ENCODE results near the gene ADAMTSL3. TPM values are rescaled to one million over a fixed set of nuclear protein-coding genes. Genes with fewer than 3 reads are reported as not detected.

The ADAMTSL3 gene
- total and polyA plus RNA-seq, 3 experiments from 2014 or later, result not detected

DNA sequence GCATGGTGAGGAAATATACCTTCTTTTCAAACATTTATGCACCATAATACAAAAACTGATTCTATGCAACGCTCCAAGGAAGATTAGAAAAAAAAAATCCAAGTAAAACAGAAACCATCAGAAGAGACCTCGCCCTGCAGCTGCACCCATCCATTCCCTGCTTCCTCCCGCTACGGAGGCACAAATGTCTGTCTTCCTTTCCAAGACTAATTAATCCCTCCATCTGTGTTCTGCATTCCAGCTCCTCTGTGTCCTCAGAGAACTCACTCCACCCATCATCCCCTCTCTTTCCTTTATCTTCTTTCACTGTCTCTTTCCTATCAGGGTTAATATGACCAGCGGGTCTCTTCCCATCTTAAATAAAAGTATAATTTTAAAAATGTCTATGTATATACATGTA lies 196.1 kb downstream of the ADAMTSL3 start:
- Mint-ChIP-seq H3K4me1 (no peaks in the 10 kb centered on the region), H3K27ac (no peak overlapping the region), H3K4me3 (no peak overlapping the region), H3K36me3 (no peaks in the 10 kb centered on the region), H3K9me3 (peaks cover 0 to under 1% (median 0%) of the 10 kb centered on the region in 5 donors), H3K27me3 (no peaks in the 10 kb centered on the region)
- no peak for DNase-seq
- Histone ChIP-seq H3K9me3 (ENCODE audit: low read length) (no peaks in the 10 kb centered on the region), H3K4me3 (ENCODE audit: low read length) (no peak overlapping the region), H3K27me3 (ENCODE audit: insufficient read depth, low read length, poor library complexity, severe bottlenecking) (no peaks in the 10 kb centered on the region), H3K36me3 (ENCODE audit: insufficient read depth, low read length) (no peaks in the 10 kb centered on the region), H3K4me1 (ENCODE audit: insufficient read depth, low read length) (no peaks in the 10 kb centered on the region), H3K27ac (ENCODE audit: low read depth, low read length) (no peak overlapping the region)
- ChIA-PET POLR2A (no interaction called here), CTCF (no interaction called here)

DNA sequence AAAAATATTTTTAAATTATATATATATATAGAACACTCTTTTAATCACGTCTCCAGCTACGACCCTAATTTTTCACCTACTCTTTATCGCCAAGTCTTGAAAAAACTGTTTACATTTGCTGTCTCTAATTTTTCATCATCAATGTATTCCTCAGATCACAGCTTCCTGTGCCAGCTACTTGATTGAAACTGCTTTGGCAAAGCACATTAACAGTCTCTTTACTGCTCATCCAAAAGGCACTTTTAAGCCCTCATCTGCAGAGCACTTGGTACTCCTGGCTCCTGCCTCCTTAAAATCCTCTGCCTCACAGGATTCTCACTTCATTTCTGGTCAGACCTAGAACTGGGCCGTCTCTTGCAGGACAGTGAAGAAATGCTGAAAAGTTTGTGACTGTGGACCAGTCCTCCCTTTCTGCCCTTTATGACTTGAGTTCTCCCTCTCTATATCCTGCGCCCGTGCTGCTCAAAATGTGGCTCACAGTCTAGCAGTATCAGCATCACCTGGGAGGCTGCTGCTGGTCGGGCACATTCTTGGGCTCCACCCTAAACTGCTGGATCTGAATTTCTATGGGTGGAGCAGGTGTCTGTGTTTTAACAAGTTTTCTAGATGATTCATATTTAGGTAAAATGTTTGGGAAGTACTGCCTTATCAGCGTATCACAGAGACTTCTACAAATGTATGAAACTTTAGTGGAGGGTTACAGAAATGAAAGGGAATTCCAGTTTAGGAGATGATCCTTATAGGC lies 196.8 kb downstream of the ADAMTSL3 start:
- Histone ChIP-seq H3K36me3 (ENCODE audit: insufficient read depth, low read length) (no peaks in the 10 kb centered on the region), H3K27ac (ENCODE audit: low read depth, low read length) (no peak overlapping the region), H3K4me3 (ENCODE audit: low read length) (no peak overlapping the region), H3K27me3 (ENCODE audit: insufficient read depth, low read length, poor library complexity, severe bottlenecking) (no peaks in the 10 kb centered on the region), H3K4me1 (ENCODE audit: insufficient read depth, low read length) (no peaks in the 10 kb centered on the region), H3K9me3 (ENCODE audit: low read length) (no peaks in the 10 kb centered on the region)
- Mint-ChIP-seq H3K4me1 (no peaks in the 10 kb centered on the region), H3K4me3 (no peak overlapping the region), H3K36me3 (no peaks in the 10 kb centered on the region), H3K27ac (no peak overlapping the region), H3K9me3 (no peaks in the 10 kb centered on the region), H3K27me3 (no peaks in the 10 kb centered on the region)
- CTCF ChIA-PET, result no interaction called here
- POLR2A ChIA-PET, result no interaction called here
- no peak for DNase-seq

DNA sequence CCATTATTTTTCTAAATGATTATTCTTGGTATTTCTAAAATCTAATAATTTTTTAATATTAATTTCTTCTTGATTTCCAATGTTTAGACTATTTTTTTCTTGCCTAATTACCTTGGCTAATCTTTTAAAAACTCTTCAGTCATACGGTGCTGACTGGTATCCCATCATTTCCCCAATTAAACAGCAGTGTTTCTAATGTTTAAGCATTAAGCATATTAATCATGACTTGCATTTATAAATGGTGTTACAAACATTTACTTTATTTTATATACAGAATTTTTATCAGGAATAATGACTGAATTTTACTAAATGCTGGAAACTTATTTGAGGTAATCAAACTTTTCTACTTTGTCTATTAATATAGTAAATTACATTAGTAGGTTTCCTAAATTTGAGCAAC lies 199.3 kb downstream of the ADAMTSL3 start:
- Histone ChIP-seq H3K36me3 (ENCODE audit: insufficient read depth, low read length) (no peaks in the 10 kb centered on the region), H3K27me3 (ENCODE audit: insufficient read depth, low read length, poor library complexity, severe bottlenecking) (no peaks in the 10 kb centered on the region), H3K4me3 (ENCODE audit: low read length) (no peak overlapping the region), H3K27ac (ENCODE audit: low read depth, low read length) (no peak overlapping the region), H3K4me1 (ENCODE audit: insufficient read depth, low read length) (no peaks in the 10 kb centered on the region), H3K9me3 (ENCODE audit: low read length) (no peaks in the 10 kb centered on the region)
- ChIA-PET CTCF (no interaction called here), POLR2A (no interaction called here)
- Mint-ChIP-seq H3K9me3 (peaks cover 0 to 2% (median 0%) of the 10 kb centered on the region in 5 donors), H3K4me3 (no peak overlapping the region), H3K27ac (no peak overlapping the region), H3K27me3 (peaks cover 0 to 2% of the 10 kb centered on the region in 2 donors), H3K36me3 (no peaks in the 10 kb centered on the region), H3K4me1 (no peaks in the 10 kb centered on the region)
- no peak for DNase-seq

DNA sequence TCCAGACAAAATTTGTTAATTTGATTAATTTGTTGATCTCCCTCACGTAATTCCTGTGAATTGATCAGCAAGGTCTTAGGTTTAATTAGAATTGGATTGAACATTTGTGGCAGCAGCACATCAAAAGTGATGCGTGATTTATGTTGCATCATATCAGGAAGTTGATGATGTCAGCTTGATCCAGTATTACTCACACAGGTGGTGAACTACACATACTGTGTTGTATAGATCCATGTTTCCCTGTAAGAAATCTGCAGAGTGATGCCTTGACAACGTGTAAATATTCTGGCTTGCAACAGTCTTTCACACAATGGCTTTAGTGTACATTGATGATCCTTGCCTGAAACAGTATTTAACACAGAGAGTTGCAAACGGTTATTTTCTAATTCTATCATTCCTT lies 200.4 kb downstream of the ADAMTSL3 start:
- Mint-ChIP-seq H3K27ac (no peak overlapping the region), H3K27me3 (peaks cover 5% of the 10 kb centered on the region in 2 donors), H3K36me3 (no peaks in the 10 kb centered on the region), H3K9me3 (peaks cover 0 to 2% (median 0%) of the 10 kb centered on the region in 5 donors), H3K4me3 (no peak overlapping the region), H3K4me1 (no peaks in the 10 kb centered on the region)
- Histone ChIP-seq H3K4me1 (ENCODE audit: insufficient read depth, low read length) (no peaks in the 10 kb centered on the region), H3K9me3 (ENCODE audit: low read length) (no peaks in the 10 kb centered on the region), H3K36me3 (ENCODE audit: insufficient read depth, low read length) (no peaks in the 10 kb centered on the region), H3K27me3 (ENCODE audit: insufficient read depth, low read length, poor library complexity, severe bottlenecking) (no peaks in the 10 kb centered on the region), H3K27ac (ENCODE audit: low read depth, low read length) (no peak overlapping the region), H3K4me3 (ENCODE audit: low read length) (no peak overlapping the region)
- CTCF ChIA-PET, result no interaction called here
- POLR2A ChIA-PET, result no interaction called here
- no peak for DNase-seq

DNA sequence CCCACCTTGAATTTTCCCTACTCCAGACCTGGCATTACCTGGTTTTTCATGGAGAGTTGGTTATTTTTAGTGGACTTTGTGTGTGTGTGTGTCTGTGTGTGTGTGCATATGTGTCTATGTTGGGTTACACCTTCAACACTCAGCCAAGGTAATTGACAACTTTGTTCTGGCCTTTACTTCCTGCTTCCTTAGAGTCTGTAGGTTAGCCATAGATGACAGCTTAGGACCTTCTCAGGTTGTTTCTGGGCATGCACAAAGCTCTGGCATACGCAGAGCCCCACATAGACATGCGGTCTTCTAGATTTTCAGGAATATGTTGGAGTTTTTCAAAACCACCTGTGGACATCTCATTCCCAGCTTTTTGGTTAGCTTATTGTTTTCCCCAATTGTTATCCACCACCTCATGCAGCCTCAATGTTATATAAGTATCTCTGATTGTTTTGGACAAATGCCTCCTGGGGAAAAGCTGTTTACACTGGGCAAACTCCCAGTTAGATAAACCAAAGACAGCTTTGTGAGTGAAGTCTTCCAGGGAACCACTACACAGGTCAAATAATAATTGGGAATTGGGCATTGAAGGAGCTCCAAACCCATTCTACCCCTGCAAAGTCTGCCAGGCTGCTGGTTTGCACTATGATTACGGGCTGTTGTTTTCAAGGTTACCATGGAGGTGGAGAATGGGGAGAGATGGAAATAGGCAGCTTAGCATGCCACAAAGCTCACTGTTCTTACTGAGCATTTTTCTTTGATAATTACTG lies 201.2 kb downstream of the ADAMTSL3 start:
- no peak overlapping the region for H3K4me3 ChIP-seq (ENCODE audit: low read length)
- H3K36me3 ChIP-seq (ENCODE audit: insufficient read depth, low read length), result no peaks in the 10 kb centered on the region
- peaks cover 5% of the 10 kb centered on the region in 2 donors for H3K27me3 Mint-ChIP-seq
- POLR2A ChIA-PET, result no interaction called here
- H3K36me3 Mint-ChIP-seq, result no peaks in the 10 kb centered on the region
- H3K9me3 Mint-ChIP-seq, result peaks cover 0 to 4% (median 0%) of the 10 kb centered on the region in 5 donors
- no peaks in the 10 kb centered on the region for H3K4me1 Mint-ChIP-seq
- no peaks in the 10 kb centered on the region for H3K27me3 ChIP-seq (ENCODE audit: insufficient read depth, low read length, poor library complexity, severe bottlenecking)
- H3K27ac Mint-ChIP-seq, result no peak overlapping the region
- DNase-seq, result no peak
- H3K4me3 Mint-ChIP-seq, result no peak overlapping the region
- CTCF ChIA-PET, result no interaction called here
- no peaks in the 10 kb centered on the region for H3K9me3 ChIP-seq (ENCODE audit: low read length)
- no peak overlapping the region for H3K27ac ChIP-seq (ENCODE audit: low read depth, low read length)
- no peaks in the 10 kb centered on the region for H3K4me1 ChIP-seq (ENCODE audit: insufficient read depth, low read length)

DNA sequence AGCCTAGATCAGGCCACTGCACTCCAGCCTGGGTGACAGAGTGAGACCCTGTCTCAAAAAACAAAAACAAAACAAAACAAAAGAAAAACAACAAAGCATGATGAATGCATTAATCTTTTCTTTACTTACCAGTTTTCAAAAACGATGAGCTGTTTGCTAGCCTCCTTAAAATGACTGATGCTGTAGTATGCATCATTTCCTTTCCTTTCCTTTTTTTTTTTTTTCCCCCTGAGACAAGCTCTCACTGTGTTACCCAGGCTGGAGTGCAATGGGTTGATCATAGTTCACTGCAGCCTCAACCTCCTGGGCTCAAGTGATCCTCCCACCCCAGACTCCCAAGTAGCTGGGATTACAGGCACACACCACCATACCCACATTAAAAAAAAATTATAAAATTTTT lies 202.0 kb downstream of the ADAMTSL3 start:
- DNase-seq, result no peak
- Mint-ChIP-seq H3K27me3 (peaks cover 5% of the 10 kb centered on the region in 2 donors), H3K9me3 (peaks cover 0 to 4% (median 0%) of the 10 kb centered on the region in 5 donors), H3K36me3 (no peaks in the 10 kb centered on the region), H3K4me3 (no peak overlapping the region), H3K4me1 (no peaks in the 10 kb centered on the region), H3K27ac (no peak overlapping the region)
- H3K4me1 ChIP-seq (ENCODE audit: insufficient read depth, low read length), result no peaks in the 10 kb centered on the region
- no peak overlapping the region for H3K27ac ChIP-seq (ENCODE audit: low read depth, low read length)
- ChIA-PET CTCF (no interaction called here), POLR2A (no interaction called here)
- no peaks in the 10 kb centered on the region for H3K36me3 ChIP-seq (ENCODE audit: insufficient read depth, low read length)
- no peaks in the 10 kb centered on the region for H3K27me3 ChIP-seq (ENCODE audit: insufficient read depth, low read length, poor library complexity, severe bottlenecking)
- no peaks in the 10 kb centered on the region for H3K9me3 ChIP-seq (ENCODE audit: low read length)
- H3K4me3 ChIP-seq (ENCODE audit: low read length), result no peak overlapping the region

DNA sequence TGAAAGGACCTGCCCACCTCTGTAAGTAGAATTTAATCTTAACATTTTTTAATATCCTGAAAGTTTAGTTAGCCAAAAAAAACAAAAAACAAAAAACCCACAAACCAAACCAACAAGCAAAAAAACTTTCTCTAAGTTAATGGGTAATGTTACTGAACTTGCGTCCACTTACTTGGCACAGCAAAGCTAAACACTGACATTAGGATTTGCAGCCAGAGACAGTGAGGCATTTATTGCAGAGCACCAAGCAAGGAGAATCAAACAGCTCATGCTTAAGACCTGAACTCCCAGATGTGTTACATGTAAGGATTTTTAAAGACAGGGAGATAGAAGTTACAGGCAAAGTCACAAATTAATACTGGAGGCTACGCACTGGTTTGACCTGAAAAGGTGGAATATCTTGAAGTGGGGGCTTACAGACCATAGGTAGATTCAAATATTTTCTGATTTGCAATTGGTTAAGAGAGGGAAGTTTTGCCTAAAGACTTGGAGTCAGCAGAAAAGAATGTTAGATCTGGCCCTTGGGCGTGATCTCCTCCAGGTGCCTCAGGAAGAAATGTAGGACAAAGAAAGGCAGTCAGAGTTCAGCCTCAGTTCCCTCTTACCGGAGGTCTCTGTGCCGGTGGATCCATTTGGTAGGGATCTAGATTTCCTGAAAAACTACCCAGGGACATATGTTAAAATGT lies 205.0 kb downstream of the ADAMTSL3 start:
- Mint-ChIP-seq H3K9me3 (peaks cover 0 to 4% (median 0%) of the 10 kb centered on the region in 5 donors), H3K27me3 (peaks cover 5 to 7% of the 10 kb centered on the region in 2 donors), H3K4me3 (no peak overlapping the region), H3K4me1 (no peaks in the 10 kb centered on the region), H3K27ac (no peak overlapping the region), H3K36me3 (no peaks in the 10 kb centered on the region)
- ChIA-PET CTCF (no interaction called here), POLR2A (no interaction called here)
- Histone ChIP-seq H3K27ac (ENCODE audit: low read depth, low read length) (no peak overlapping the region), H3K4me3 (ENCODE audit: low read length) (no peak overlapping the region), H3K4me1 (ENCODE audit: insufficient read depth, low read length) (no peaks in the 10 kb centered on the region), H3K9me3 (ENCODE audit: low read length) (no peaks in the 10 kb centered on the region), H3K27me3 (ENCODE audit: insufficient read depth, low read length, poor library complexity, severe bottlenecking) (no peaks in the 10 kb centered on the region), H3K36me3 (ENCODE audit: insufficient read depth, low read length) (no peaks in the 10 kb centered on the region)
- DNase-seq, result no peak

DNA sequence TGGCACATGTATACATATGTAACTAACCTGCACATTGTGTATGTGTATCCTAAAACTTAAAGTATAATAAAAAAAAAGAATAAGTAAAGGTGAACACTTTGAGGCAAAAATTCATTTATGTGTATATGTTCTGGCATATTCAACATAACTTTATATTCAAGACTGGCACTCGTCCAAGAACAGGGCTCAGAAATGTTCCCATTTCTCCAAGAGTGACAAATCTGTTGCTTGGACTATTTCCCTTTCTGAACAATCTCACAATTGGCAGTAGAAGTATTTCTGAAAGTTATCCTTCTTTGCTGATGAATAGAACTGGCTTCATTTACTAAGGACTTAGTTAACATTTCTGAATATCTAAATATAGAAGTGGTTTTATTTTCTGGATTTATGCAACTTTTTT lies 212.8 kb downstream of the ADAMTSL3 start:
- no peak overlapping the region for H3K4me3 Mint-ChIP-seq
- H3K4me1 Mint-ChIP-seq, result no peaks in the 10 kb centered on the region
- ChIA-PET CTCF (no interaction called here), POLR2A (no interaction called here)
- Histone ChIP-seq H3K9me3 (ENCODE audit: low read length) (no peaks in the 10 kb centered on the region), H3K27ac (ENCODE audit: low read depth, low read length) (no peak overlapping the region), H3K4me3 (ENCODE audit: low read length) (no peak overlapping the region), H3K36me3 (ENCODE audit: insufficient read depth, low read length) (no peaks in the 10 kb centered on the region), H3K4me1 (ENCODE audit: insufficient read depth, low read length) (no peaks in the 10 kb centered on the region), H3K27me3 (ENCODE audit: insufficient read depth, low read length, poor library complexity, severe bottlenecking) (no peaks in the 10 kb centered on the region)
- H3K27ac Mint-ChIP-seq, result no peak overlapping the region
- peaks cover 0 to 4% (median 0%) of the 10 kb centered on the region in 5 donors for H3K9me3 Mint-ChIP-seq
- H3K27me3 Mint-ChIP-seq, result peaks cover 0 to 1% of the 10 kb centered on the region in 2 donors
- no peak for DNase-seq
- no peaks in the 10 kb centered on the region for H3K36me3 Mint-ChIP-seq
